Activated CD8-positive, alpha-beta memory T cell treated with anti-CD3 and anti-CD28 coated beads for 48 hours (primary cell): ENCODE results near the gene PEPD.

ENCODE experiments used
- DNase-seq, 3 experiments: peaks; one replicate each; pipeline ENCODE4 v3.0.0-alpha.2; 2020; ENCODE audit warnings: low read depth in 2 of 3, low spot score in 2 of 3

PEPD gene

GRCh38 chr19:33366897-33367296 is 154.7 kb downstream of the PEPD start:
- no peak for DNase-seq

GRCh38 chr19:33366127-33366526 is 155.5 kb downstream of the PEPD start:
- no peak for DNase-seq

GRCh38 chr19:33365691-33366090 is 155.9 kb downstream of the PEPD start:
- DNase-seq: no peak

- no peak for DNase-seq
Observed at GRCh38 chr19:33363476-33363875, 158.1 kb downstream of the PEPD start.

- DNase-seq: no peak
Observed at GRCh38 chr19:33362508-33363228, 158.9 kb downstream of the PEPD start.

- no peak for DNase-seq
Observed at GRCh38 chr19:33359581-33359980, 162.0 kb downstream of the PEPD start.

- DNase-seq: no peak
Observed at GRCh38 chr19:33358408-33358807, 163.2 kb downstream of the PEPD start.

- DNase-seq: no peak
Observed at GRCh38 chr19:33357556-33357955, 164.0 kb downstream of the PEPD start.

GRCh38 chr19:33355535-33355934 is 166.1 kb downstream of the PEPD start:
- no peak for DNase-seq

GRCh38 chr19:33350538-33351309 is 170.9 kb downstream of the PEPD start:
- DNase-seq: no peak

- DNase-seq: no peak
Observed at GRCh38 chr19:33349319-33350289, 172.0 kb downstream of the PEPD start.

- DNase-seq: no peak
Observed at GRCh38 chr19:33348301-33349010, 173.1 kb downstream of the PEPD start.

GRCh38 chr19:33347300-33347699 is 174.3 kb downstream of the PEPD start:
- DNase-seq: no peak

- no peak for DNase-seq
Observed at GRCh38 chr19:33346665-33347064, 174.9 kb downstream of the PEPD start.

- DNase-seq: no peak
Observed at GRCh38 chr19:33345163-33345562, 176.4 kb downstream of the PEPD start.

GRCh38 chr19:33344573-33344925 is 177.0 kb downstream of the PEPD start:
- DNase-seq: no peak

- DNase-seq: no peak
Observed at GRCh38 chr19:33343859-33344572, 177.6 kb downstream of the PEPD start.

- DNase-seq: no peak
Observed at GRCh38 chr19:33343301-33343700, 178.3 kb downstream of the PEPD start.

GRCh38 chr19:33340991-33341390 is 180.6 kb downstream of the PEPD start:
- no peak for DNase-seq
